H1 (cell line): ENCODE data around the gene TWF2. TPM values are rescaled to one million over a fixed set of nuclear protein-coding genes. Genes with fewer than 3 reads are reported as not detected.

Experiments
- CTCF ChIA-PET: fragments of 300-600 bp; sonication (Branson Sonifier 250); formaldehyde crosslinking; loops from one replicate; lab custom pipeline; 2021; ENCODE audit not compliant: partially characterized antibody; lab: Charles Lee
- POLR2A ChIA-PET: fragments of 300-600 bp; sonication (Branson Sonifier 250); formaldehyde crosslinking; loops from one replicate; lab custom pipeline; 2021; ENCODE audit warnings: inconsistent platforms; ENCODE audit not compliant: partially characterized antibody; lab: Charles Lee
- DNase-seq, 2 experiments: peaks; one replicate each; pipeline versions ENCODE4 v3.0.0 to v3.0.0-alpha.2; 2010 to 2022; ENCODE audit warnings: low spot score in 2 of 2, low read depth in 1 of 2, mixed read lengths in 1 of 2
- FAIRE-seq: peaks from 2 replicates; lab custom pipeline; 2011; peaks lifted over from hg19 to GRCh38; lab: Jason Lieb, UNC
- H2AFZ ChIP-seq: 2 replicates; pipeline ENCODE4 v1.8.1; 2012; ENCODE audit warnings: low read length, inconsistent platforms
- H2AK5ac ChIP-seq: 2 replicates; pipeline ENCODE4 v1.6.1; 2013; ENCODE audit warnings: low read depth, low read length
- H2BK120ac ChIP-seq: replicated peaks from 2 replicates; pipeline ENCODE3; 2013; ENCODE audit warnings: low read depth, low read length, inconsistent platforms
- H2BK12ac ChIP-seq: 2 replicates; pipeline ENCODE4 v1.6.1; 2013; ENCODE audit warnings: low read depth, low read length
- H2BK15ac ChIP-seq: 2 replicates; pipeline ENCODE4 v1.6.1; 2013; ENCODE audit warnings: low read length
- H2BK20ac ChIP-seq: 2 replicates; pipeline ENCODE4 v1.6.1; 2013; ENCODE audit warnings: low read length
- H2BK5ac ChIP-seq: 2 replicates; pipeline ENCODE4 v1.6.1; 2013; ENCODE audit warnings: low read depth, low read length
- H3K14ac ChIP-seq: 2 replicates; pipeline ENCODE4 v1.6.1; 2013; ENCODE audit warnings: inconsistent platforms; ENCODE audit not compliant: insufficient read length
- H3K18ac ChIP-seq: 2 replicates; pipeline ENCODE4 v1.6.1; 2013; ENCODE audit warnings: low read length; ENCODE audit errors: extremely low read depth
- H3K23ac ChIP-seq: 2 replicates; pipeline ENCODE4 v1.6.1; 2013; ENCODE audit warnings: inconsistent platforms; ENCODE audit not compliant: insufficient read length
- H3K23me2 ChIP-seq: 2 replicates; pipeline ENCODE4 v1.6.1; 2013; ENCODE audit warnings: low read depth, low read length
- H3K27ac ChIP-seq: 2 replicates; pipeline ENCODE4 v1.6.1; 2011; ENCODE audit warnings: low read depth, low read length, inconsistent platforms
- H3K27me3 ChIP-seq, 4 experiments: replicated peaks in 1 of 4; 1 replicate in 1 of 4; 2 replicates in 3 of 4; pipeline versions ENCODE4 v1.6.1 to v1.8.1; 2011 to 2013; ENCODE audit warnings: low read length in 3 of 4, mild to moderate bottlenecking in 3 of 4, inconsistent platforms in 2 of 4, mixed read lengths in 2 of 4, moderate library complexity in 1 of 4; ENCODE audit not compliant: control insufficient read depth in 3 of 4, insufficient read depth in 3 of 4; ENCODE audit errors: extremely low read depth in 1 of 4
- H3K36me3 ChIP-seq, 4 experiments: 2 replicates each; pipeline versions ENCODE4 v1.6.1 to v1.8.1; 2011 to 2013; ENCODE audit warnings: mild to moderate bottlenecking in 4 of 4, low read length in 3 of 4, moderate library complexity in 2 of 4, control low read depth in 1 of 4, inconsistent platforms in 1 of 4; ENCODE audit not compliant: insufficient read depth in 4 of 4, control insufficient read depth in 2 of 4
- H3K4ac ChIP-seq: replicated peaks from 2 replicates; pipeline ENCODE3; 2013; ENCODE audit warnings: low read length, low read depth, mixed read lengths, inconsistent platforms; ENCODE audit not compliant: insufficient read length
- H3K4me1 ChIP-seq, 4 experiments: replicated peaks in 1 of 4; 1 replicate in 1 of 4; 2 replicates in 3 of 4; pipeline versions ENCODE4 v1.6.1 to v1.8.1; 2011 to 2013; ENCODE audit warnings: low read length in 3 of 4, inconsistent platforms in 2 of 4, mixed read lengths in 1 of 4; ENCODE audit not compliant: insufficient read depth in 4 of 4, control insufficient read depth in 3 of 4
- H3K4me2 ChIP-seq, 2 experiments: 2 replicates each; pipeline versions ENCODE4 v1.6.1 to v1.8.1; 2011 to 2013; ENCODE audit warnings: low read depth in 2 of 2, low read length in 2 of 2, control low read depth in 1 of 2, inconsistent platforms in 1 of 2, mild to moderate bottlenecking in 1 of 2; ENCODE audit not compliant: insufficient read depth in 1 of 2
- H3K4me3 ChIP-seq, 4 experiments: fragments of 200-600, 300-600 bp in 1 of 4; sonication (generic), shearing (Covaris generic), sonication (Bioruptor Twin) in 1 of 4; 2 replicates each; pipeline versions ENCODE4 v1.5.1 to v1.8.1; 2011 to 2016; ENCODE audit warnings: low read length in 4 of 4, low read depth in 3 of 4, control low read depth in 2 of 4, inconsistent platforms in 2 of 4, mild to moderate bottlenecking in 2 of 4, mixed read lengths in 1 of 4, moderate library complexity in 1 of 4; ENCODE audit not compliant: insufficient read depth in 2 of 4; ENCODE audit errors: extremely low read depth in 1 of 4
- H3K56ac ChIP-seq: replicated peaks from 2 replicates; pipeline ENCODE3; 2013; ENCODE audit warnings: low read depth, mild to moderate bottlenecking, mixed read lengths, low read length, inconsistent platforms; ENCODE audit not compliant: insufficient read length
- H3K79me1 ChIP-seq: 2 replicates; pipeline ENCODE4 v1.6.1; 2013; ENCODE audit warnings: low read depth, low read length, control low read depth
- H3K79me2 ChIP-seq, 2 experiments: 2 replicates each; pipeline versions ENCODE4 v1.6.1 to v1.8.1; 2012 to 2013; ENCODE audit warnings: low read length in 2 of 2, mild to moderate bottlenecking in 2 of 2, inconsistent platforms in 1 of 2; ENCODE audit not compliant: insufficient read depth in 2 of 2, control insufficient read depth in 1 of 2
- H3K9ac ChIP-seq, 4 experiments: replicated peaks in 1 of 4; 1 replicate in 1 of 4; 2 replicates in 3 of 4; pipeline versions ENCODE4 v1.6.1 to v1.8.1; 2011 to 2013; ENCODE audit warnings: low read depth in 3 of 4, low read length in 3 of 4, control low read depth in 2 of 4, mild to moderate bottlenecking in 2 of 4, moderate library complexity in 2 of 4, inconsistent platforms in 1 of 4; ENCODE audit errors: extremely low read depth in 1 of 4
- H3K9me3 ChIP-seq, 2 experiments: 2 replicates each; pipeline versions ENCODE4 v1.6.1 to v1.8.1; 2012 to 2013; ENCODE audit warnings: mild to moderate bottlenecking in 2 of 2, moderate library complexity in 2 of 2, control low read depth in 1 of 2, inconsistent platforms in 1 of 2, low read depth in 1 of 2, low read length in 1 of 2, mixed read lengths in 1 of 2; ENCODE audit not compliant: insufficient read depth in 2 of 2
- H4K20me1 ChIP-seq, 2 experiments: replicated peaks in 1 of 2; 2 replicates each; pipeline versions ENCODE3 to v1.8.1; 2011 to 2013; ENCODE audit warnings: inconsistent platforms in 2 of 2, low read length in 2 of 2, mild to moderate bottlenecking in 1 of 2; ENCODE audit not compliant: insufficient read depth in 2 of 2, control insufficient read depth in 1 of 2
- H4K5ac ChIP-seq: 2 replicates; pipeline ENCODE4 v1.6.1; 2013; ENCODE audit warnings: low read length, low read depth, mixed read lengths, inconsistent platforms; ENCODE audit not compliant: insufficient read length
- H4K8ac ChIP-seq: 2 replicates; pipeline ENCODE4 v1.8.0; 2013; ENCODE audit warnings: mild to moderate bottlenecking, moderate library complexity, low read length, inconsistent platforms; ENCODE audit not compliant: insufficient read depth; ENCODE audit errors: extremely low read depth
- H4K91ac ChIP-seq: replicated peaks from 2 replicates; pipeline ENCODE3; 2013; ENCODE audit warnings: low read length, mixed read lengths, inconsistent platforms; ENCODE audit not compliant: insufficient read length
- ATF3 ChIP-seq: IDR thresholded peaks from 2 replicates; pipeline ENCODE4 v1.6.1; 2011; ENCODE audit warnings: low read depth, mild to moderate bottlenecking, low read length; ENCODE audit not compliant: insufficient read depth
- BACH1 ChIP-seq: IDR thresholded peaks from 2 replicates; pipeline ENCODE4 v1.6.1; 2012; ENCODE audit warnings: low read length, improper control_type of control experiment
- CBX5 ChIP-seq: fragments of 300-800, 300-1000 bp; sonication (generic); IDR thresholded peaks from 2 replicates; pipeline ENCODE4 v1.7.1; 2016; ENCODE audit warnings: antibody characterized with exemption, low read length, low read depth
- CHD1 ChIP-seq: IDR thresholded peaks from 2 replicates; pipeline ENCODE4 v1.6.1; 2012; ENCODE audit warnings: low read depth, low read length, improper control_type of control experiment
- CREB1 ChIP-seq: IDR thresholded peaks from 2 replicates; pipeline ENCODE4 v1.6.1; 2012; ENCODE audit warnings: inconsistent platforms
- EGR1 ChIP-seq: IDR thresholded peaks from 2 replicates; pipeline ENCODE4 v1.6.1; 2011; ENCODE audit warnings: low read depth, low read length, borderline replicate concordance
- GABPA ChIP-seq: IDR thresholded peaks from 2 replicates; pipeline ENCODE4 v1.6.1; 2011; ENCODE audit warnings: mild to moderate bottlenecking, low read length, moderate library complexity, borderline replicate concordance; ENCODE audit not compliant: insufficient read depth
- KDM1A ChIP-seq: fragments of 200-600, 300-600 bp; sonication (generic); IDR thresholded peaks from 2 replicates; pipeline ENCODE4 v1.7.1; 2016; ENCODE audit warnings: mild to moderate bottlenecking, low read length, borderline replicate concordance
- MAFK ChIP-seq: IDR thresholded peaks from 2 replicates; pipeline ENCODE4 v1.6.1; 2012; ENCODE audit warnings: low read depth, mild to moderate bottlenecking, improper control_type of control experiment, low read length
- NANOG ChIP-seq: IDR thresholded peaks from 2 replicates; pipeline ENCODE4 v1.6.1; 2011; ENCODE audit warnings: low read length, low read depth, mild to moderate bottlenecking, inconsistent platforms; ENCODE audit not compliant: insufficient read depth, poor library complexity, severe bottlenecking
- POU5F1 ChIP-seq: IDR thresholded peaks from 2 replicates; pipeline ENCODE4 v1.6.1; 2011; ENCODE audit warnings: low read depth, mild to moderate bottlenecking, low read length, moderate library complexity
- RXRA ChIP-seq: IDR thresholded peaks from 2 replicates; pipeline ENCODE4 v1.6.1; 2011; ENCODE audit warnings: low read depth, mild to moderate bottlenecking, low read length, moderate library complexity; ENCODE audit not compliant: insufficient read depth
- SIX5 ChIP-seq: IDR thresholded peaks from 2 replicates; pipeline ENCODE4 v1.6.1; 2011; ENCODE audit warnings: mild to moderate bottlenecking, low read depth, low read length
- SP1 ChIP-seq: IDR thresholded peaks from 2 replicates; pipeline ENCODE4 v1.6.1; 2011; ENCODE audit warnings: low read depth, low read length
- SUZ12 ChIP-seq: fragments of 200-600 bp; sonication (generic); IDR thresholded peaks from 2 replicates; pipeline ENCODE4 v1.6.1; 2012; ENCODE audit warnings: mild to moderate bottlenecking, inconsistent platforms, low read length, moderate library complexity, mixed read lengths
- WGBS, 2 experiments: shearing (Covaris generic) in 1 of 2; methylation state at CpG; one replicate each; pipeline versions ENCODE4 v1.1.6 to v1.1.7; 2013 to 2015; ENCODE audit warnings: low lambda C conversion rate in 2 of 2, mixed read lengths in 2 of 2, inconsistent platforms in 1 of 2, low coverage in 1 of 2, missing lambda C conversion rate in 1 of 2; ENCODE audit not compliant: insufficient replicate concordance in 2 of 2, insufficient coverage in 1 of 2, insufficient read length in 1 of 2; ENCODE audit errors: extremely low coverage in 1 of 2, missing lambda C conversion rate in 1 of 2; 5-methylcytosine and 5-hydroxymethylcytosine counted together
- polyA plus RNA-seq, 7 experiments: library from polyadenylated mRNA; depleted of rRNA in 3 of 7; stranded (reverse) in 5 of 7; unstranded in 2 of 7; fragments of >200 nt in 5 of 7; fragments of 200-250 nt in 2 of 7; gene quantifications; 1 replicate in 5 of 7; 2 replicates in 1 of 7; 4 replicates in 1 of 7; pipeline versions ENCODE4 v1.2.1 to v1.2.3, GENCODE V29; 2011 to 2013; ENCODE audit warnings: missing spikeins in 2 of 7, mixed read lengths in 2 of 7
- total RNA-seq: library from RNA; stranded (reverse); fragmentation: NEBNext Ultra II Directional; extraction: Animal tissue kit (Norgen Biotek cat#: 25700); gene quantifications from 2 replicates; pipeline ENCODE4 v1.2.1, GENCODE V29; 2021

The TWF2 gene
- total and polyA plus RNA-seq, 2 of the 8 experiments (the other 6 are each of a cell fraction or from before 2014, with no cell fraction given): 65.2 to 90.4 TPM

GRCh38 chr3:52256159-52256558, 17.2 kb upstream of the TWF2 start:
- Histone ChIP-seq H3K56ac (no peak overlapping the region), H2BK120ac (no peak overlapping the region), H3K4ac (no peak overlapping the region), H3K36me3 (peaks cover 33 to 89% (median 65%) of the 10 kb centered on the region in 4 experiments), H2AFZ (no peak overlapping the region), H3K23ac (no peak overlapping the region), H4K5ac (no peak overlapping the region), H3K4me2 (no peak overlapping the region), H3K14ac (no peak overlapping the region), H4K8ac (no peak overlapping the region), H2BK15ac (no peak overlapping the region), H3K27ac (no peak overlapping the region), H3K9me3 (no peaks in the 10 kb centered on the region), H3K18ac (no peak overlapping the region), H3K9ac (no peak overlapping the region), H3K27me3 (no peaks in the 10 kb centered on the region), H2BK20ac (no peak overlapping the region), H4K20me1 (peaks cover 4 to 10% of the 10 kb centered on the region in 2 experiments), H3K79me1 (no peaks in the 10 kb centered on the region), H4K91ac (no peak overlapping the region), H2BK5ac (no peak overlapping the region), H3K4me3 (no peak overlapping the region), H3K79me2 (peaks cover 0 to under 1% of the 10 kb centered on the region in 2 experiments; a peak in 2 of 4 replicates), H3K4me1 (no peaks in the 10 kb centered on the region), H3K23me2 (no peaks in the 10 kb centered on the region), H2BK12ac (no peak overlapping the region), H2AK5ac (no peak overlapping the region)
- FAIRE-seq (no peak), DNase-seq (no peak)
- ChIA-PET POLR2A (interaction anchor here (0.9 to 1.6 kb wide), 3 partner anchors 10 to 20 kb away, joined by 3 to 4 read pairs (median 4); no protein-coding TSS in a partner anchor), CTCF (interaction anchor here (0.6 to 17.7 kb wide), 4 partner anchors 25 to 192 kb away, joined by 3 to 126 read pairs (median 4); partner anchors contain the start of gene TLR9)
- 93% methylated on average over 3 of the region's 3 CpGs; no CpG with 5 or more reads in 1 of the 2 experiments for WGBS, 2 experiments
- no peak for TF ChIP-seq SP1
- TF ChIP-seq NANOG: no peak
- no peak for TF ChIP-seq ATF3
- no peak for TF ChIP-seq RXRA
- TF ChIP-seq CHD1: no peak
- no peak for TF ChIP-seq KDM1A
- no peak for TF ChIP-seq CREB1
- TF ChIP-seq POU5F1: no peak
- no peak for TF ChIP-seq SIX5
- TF ChIP-seq SUZ12: no peak
- no peak for TF ChIP-seq BACH1
- TF ChIP-seq CBX5: no peak
- no peak for TF ChIP-seq GABPA
- TF ChIP-seq MAFK: no peak
- no peak for TF ChIP-seq EGR1
